Breast epithelium (tissue), 3 donors: ENCODE measurements around the gene DCST1.

Source experiments
- CTCF ChIP-seq, 3 donors: fragments of 450-650 bp; IDR thresholded peaks; one replicate each; pipeline ENCODE4 v1.5.1; 2016 to 2017; ENCODE audit warnings: antibody characterized with exemption in 3 of 3, mild to moderate bottlenecking in 3 of 3, moderate library complexity in 3 of 3
- POLR2A ChIP-seq: fragments of 450-650 bp; IDR thresholded peaks from one replicate; pipeline ENCODE4 v1.6.1; 2016; ENCODE audit warnings: antibody characterized with exemption, mild to moderate bottlenecking, moderate library complexity
- POLR2AphosphoS5 ChIP-seq, 3 donors: sonication (generic); formaldehyde crosslinking; IDR thresholded peaks; one replicate each; pipeline ENCODE4 v1.6.1; 2017; ENCODE audit warnings: antibody characterized with exemption in 3 of 3

- no peak for TF ChIP-seq CTCF (IDR thresholded peaks at IDR 0.05)
- peak in 1 of 3 donors; percentile 13 for TF ChIP-seq POLR2AphosphoS5 (IDR thresholded peaks at IDR 0.05)
- TF ChIP-seq POLR2A = no peak
These were observed 43.7 kb downstream of the DCST1 start for GRCh38 chr1:155077346-155077745.
